ENCODE results near the gene GABRR3.

- TF ChIP-seq CTCF (IDR thresholded peaks at IDR 0.05; ENCODE audit: insufficient read depth, low read length), result no peak
- TF ChIP-seq GABPA (IDR thresholded peaks at IDR 0.05; ENCODE audit: low read depth), result no peak
- TF ChIP-seq REST (IDR thresholded peaks at IDR 0.05; ENCODE audit: insufficient replicate concordance, low read depth), result no peak
Observed at GRCh38 chr3:97938444-97938843, 96.7 kb downstream of the GABRR3 start.

Measured in HL-60 (cell line).